GM21447 (cell line): Measurements from ENCODE around the gene NREP.

Experiments used
- ATAC-seq: cut with Tn5 transposase; IDR thresholded peaks from one replicate; pipeline ENCODE4 v1.9.1; 2021; ENCODE audit not compliant: unreplicated experiment

The NREP gene

DNA sequence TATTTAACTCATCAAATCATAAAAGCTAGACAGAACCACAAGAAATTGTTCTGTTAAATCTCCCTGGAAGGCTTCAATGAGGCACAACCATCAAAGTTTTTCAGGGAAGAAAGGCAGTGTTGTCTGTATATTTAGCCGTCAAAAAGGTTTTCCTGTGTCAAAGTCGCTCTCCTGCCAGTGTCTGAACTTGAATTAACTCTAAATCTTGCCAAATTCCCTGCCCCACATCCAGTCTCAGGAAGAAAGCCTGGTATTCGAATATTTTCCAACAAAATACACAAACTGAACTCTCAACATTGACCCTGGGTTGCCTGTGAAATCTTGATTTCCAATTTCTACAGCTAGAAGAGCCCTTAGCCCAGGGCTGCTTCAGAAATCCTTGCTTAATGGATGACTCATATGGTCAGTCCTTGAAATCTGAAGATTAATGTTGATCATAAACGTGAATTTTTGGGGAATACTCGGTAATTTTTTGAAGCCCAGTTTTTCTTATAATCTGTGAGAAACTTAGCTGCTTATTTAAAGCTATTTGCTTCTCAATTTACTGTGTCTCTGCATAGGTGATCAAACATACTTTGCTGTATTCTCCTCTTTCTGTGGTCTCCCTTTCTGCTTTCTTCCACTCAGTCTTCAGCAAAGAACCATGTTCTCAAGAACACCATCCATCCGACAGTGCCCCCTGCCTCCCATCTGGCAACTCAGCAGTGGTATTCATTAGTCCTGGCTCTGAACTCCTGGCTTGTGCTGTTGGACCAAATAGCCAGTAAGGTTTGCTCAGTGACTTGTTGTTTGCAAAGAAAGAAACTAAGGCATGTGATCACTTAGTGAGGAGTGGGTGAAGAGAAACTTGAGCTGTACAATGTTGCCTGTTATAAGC is 58.9 kb downstream of the NREP start:
- ATAC-seq, result no peak

DNA sequence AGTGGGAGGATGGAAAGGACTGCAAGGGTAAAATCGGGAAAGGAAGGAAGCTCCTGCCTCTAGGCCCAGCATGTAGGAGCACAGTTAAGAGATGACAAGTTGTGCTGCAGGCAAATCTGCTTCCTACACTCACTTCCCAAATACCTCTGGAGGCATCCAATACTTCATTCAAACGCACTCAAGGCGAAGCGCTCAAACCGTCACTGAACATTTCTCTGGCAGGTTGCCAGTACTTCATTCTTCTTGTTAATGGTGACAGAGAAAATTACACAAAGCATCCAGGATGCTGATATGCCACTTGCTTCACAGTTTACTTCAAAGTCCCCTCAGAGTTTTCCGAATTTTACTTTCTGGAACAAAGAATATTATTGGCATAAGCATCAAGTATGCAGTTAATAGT is 59.8 kb downstream of the NREP start:
- ATAC-seq, result no peak

DNA sequence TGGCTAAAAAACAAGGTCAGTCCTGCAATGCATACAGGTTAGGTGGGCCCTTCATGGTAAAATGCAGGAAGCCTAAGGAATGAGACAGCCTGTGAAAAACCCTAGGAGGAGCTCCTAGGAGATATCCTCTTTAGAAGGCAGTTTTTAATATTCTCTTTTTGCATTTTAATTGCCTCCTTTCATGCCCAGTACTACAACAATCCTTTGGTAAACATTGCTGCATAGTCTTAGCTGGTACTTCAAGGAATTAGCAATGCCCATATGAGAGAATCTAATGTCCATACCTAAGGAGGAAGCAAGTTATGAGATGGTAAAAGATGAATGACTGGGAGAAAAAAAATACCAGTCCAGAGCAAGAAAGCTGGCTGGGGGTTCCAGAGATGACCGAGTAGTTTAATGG is 61.0 kb downstream of the NREP start:
- no peak for ATAC-seq

DNA sequence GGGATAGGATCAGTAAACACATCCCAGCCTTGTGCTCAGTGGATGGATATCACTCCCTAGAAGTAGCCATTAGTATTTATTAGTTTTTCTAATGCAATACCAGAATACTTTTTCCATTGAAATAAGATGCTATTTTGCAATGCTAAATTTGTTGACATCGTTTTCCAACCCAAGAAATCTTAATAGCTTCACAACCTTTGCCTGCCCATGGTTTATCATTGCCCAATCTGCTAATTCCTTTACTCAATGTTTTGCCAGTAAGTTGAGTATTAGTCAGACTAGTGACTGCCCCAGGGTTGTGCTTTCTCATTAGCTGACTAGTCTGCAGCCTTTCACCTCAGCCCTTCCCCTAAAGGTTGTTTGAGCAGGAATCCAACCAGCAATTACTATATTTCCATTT is 62.9 kb downstream of the NREP start:
- no peak for ATAC-seq

DNA sequence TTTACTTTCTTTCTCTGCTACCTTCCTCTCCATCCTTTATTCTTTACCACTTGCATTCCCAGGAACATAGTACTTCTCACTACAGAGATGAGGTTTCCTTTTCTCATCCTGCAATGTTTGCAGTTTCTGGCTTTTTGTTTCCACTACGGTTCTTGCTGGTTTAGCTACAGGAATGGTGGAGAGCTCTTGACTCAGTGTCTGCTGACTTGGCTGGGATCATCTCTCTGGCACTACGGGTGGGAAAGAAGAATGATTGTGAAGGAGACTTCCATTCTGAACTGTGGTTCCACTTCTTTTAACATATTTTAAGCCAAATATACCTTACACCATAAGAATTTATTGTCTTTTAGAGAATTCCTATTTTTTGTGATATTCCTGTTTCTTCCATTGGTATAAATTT is 65.1 kb downstream of the NREP start:
- no peak for ATAC-seq

DNA sequence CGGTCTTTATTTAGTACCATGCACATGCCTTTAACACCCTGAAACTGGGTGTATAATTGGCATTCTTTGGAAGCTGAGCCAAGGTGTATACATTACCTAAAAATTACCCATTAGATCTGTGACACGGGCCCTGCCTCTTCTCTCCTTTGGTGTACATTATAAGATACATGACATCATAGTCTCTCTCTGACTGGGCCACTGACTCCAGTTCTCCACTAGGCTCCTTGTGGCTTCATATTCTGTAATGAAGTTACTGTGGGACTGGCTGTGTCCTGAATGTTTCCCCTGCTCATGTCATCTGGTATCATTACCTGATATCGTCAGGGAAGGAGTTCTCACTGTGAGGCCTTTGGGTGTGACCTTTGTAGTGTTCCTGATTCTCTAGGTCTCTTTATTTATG is 65.5 kb downstream of the NREP start:
- ATAC-seq, result no peak

DNA sequence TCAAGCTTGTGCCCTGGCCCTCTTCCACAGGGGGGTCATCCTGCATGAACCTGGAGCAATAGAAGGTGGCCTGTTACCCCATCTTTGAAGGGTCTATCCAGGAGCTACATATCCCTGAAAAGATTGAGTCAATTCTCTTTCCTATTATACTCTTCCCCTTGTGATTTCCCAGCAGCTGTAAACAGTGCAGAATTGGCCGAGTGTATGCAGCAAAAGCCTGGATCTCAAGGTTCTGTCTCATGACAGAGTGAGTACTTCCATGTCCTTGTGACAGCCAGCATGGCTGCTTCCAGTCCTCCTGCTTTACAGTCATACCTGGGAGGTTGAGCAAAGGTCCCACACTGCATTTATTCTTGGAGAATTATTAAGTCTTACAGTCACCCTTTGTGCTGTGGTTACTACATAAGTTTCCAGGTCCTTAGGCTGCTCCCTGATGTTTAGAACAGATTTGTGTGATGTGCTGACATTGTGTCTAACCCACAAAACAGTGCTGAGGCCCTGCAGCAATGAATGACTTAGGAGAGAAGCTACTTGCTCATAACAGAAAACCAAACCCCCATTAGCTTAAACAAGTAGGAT is 67.5 kb downstream of the NREP start:
- ATAC-seq, result no peak

DNA sequence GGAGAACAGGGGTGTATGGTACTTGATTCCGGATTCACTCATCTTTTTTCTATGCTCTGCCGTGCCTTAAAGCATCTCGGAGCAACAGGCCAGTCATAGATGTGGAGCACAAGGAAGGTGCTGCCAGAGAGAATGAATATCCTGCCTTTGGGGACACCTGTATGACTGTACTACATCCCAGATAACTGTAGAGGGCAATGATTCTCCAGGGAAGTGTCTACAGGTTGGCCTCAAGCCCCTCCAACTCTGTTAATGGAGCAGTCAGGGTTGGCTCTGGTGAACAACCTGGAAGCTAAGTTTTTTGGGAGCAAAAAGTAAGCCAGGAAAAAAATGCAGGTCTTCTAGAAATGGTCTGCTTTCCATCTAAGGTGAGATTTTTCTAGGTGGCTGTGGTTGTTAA is 71.0 kb downstream of the NREP start:
- ATAC-seq, result peak; percentile 74

DNA sequence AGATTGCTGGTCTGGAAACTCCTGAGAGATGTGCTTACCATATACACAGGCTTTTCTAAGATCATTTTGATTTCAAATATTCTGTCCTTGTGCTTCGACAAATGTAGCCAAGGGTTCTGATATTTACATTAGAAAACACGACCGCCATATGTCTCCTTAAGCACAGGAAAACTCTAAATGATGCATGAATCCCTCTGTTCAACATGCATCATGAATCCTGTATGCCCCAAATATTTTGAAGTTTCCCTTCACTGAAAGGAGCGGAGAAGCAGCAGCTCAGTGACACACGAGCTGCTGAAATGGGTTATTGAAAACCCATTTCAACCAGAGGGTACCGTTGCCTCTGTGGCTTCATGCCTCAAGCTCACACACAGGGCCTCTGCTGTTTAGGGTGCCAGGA is 74.4 kb downstream of the NREP start:
- no peak for ATAC-seq

DNA sequence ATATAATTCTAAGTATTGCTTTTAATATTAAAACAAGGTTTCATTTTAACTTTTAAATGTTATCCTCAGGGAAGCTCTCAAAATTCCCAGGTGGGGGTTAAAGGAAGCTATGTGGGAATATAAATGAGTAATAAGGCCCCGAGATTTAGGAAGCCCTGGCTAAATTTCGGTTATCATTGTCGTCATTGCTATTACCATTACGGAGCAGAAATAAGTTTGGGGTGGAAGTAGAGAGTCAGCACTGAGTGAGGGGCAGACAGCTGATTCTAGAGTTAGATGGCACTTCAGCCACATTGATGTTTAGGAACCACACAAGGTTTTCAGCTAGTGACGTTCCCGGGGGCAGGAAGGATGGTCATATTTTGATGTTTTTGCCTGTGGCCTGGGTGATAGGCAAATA is 74.9 kb downstream of the NREP start:
- no peak for ATAC-seq

DNA sequence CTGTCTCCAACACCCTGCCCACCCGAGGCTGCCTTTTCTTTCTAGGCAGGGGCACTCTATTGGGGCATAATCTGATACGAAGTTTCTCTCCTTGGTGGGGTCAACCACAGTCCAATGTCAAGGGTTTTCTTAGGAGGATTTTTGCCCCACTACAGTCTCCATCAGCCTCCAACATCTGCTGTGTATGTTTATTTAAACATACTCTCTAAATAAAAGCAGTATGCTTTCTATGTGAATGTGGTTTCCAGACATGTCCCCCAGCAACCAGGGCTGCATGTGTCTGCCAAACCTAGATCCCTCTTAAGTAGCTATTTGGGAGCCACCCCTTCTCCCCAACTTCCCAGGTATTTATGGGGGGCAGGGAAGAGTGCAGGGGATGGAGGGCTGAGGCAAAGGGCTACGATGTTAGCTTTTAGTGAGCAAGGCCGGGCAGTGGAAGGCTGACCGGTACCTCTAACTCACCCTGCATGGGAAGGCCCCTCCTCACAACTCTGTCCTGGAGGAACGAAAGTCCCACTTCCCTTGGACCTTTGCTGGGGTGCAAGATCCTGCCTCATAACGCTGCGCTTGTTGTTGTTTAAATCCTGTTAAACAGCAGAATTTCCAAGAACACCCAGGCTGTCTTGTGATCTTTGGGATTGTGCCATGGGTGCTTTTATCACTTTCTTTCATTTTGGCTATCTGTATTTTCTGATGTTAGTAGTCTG is 75.4 kb downstream of the NREP start:
- ATAC-seq, result no peak

DNA sequence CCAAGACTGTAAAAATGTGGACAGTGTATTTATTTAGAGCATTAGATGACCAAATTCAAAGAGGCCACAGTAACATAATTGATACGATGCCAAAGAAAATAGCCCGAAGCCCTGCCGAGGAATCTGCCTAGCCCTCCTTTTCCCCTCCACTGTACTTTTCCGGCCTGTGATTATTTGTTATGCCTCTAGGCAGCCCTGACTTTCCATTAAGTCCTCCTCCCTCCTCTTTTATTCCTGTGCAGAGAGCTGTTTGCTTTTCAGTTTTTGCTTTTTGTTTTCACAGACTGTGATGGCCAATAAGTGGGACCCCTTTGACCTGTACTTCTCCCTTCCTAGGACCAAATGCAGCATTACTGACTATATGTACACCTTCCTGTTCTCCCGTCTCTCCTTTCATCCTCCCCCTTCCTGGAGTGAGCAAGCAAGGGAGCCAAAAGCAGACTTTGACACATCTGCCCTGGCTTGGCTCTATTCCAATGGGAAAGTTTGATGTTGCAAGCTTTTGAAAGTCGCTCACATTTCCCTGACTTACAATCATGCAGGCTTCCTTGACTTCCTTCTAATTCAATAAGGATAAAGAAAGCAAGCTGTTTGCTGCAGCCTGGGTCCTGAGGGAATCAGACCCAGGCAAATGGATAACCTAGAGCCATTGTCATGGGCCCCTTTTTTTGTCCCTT is 76.1 kb downstream of the NREP start:
- no peak for ATAC-seq

DNA sequence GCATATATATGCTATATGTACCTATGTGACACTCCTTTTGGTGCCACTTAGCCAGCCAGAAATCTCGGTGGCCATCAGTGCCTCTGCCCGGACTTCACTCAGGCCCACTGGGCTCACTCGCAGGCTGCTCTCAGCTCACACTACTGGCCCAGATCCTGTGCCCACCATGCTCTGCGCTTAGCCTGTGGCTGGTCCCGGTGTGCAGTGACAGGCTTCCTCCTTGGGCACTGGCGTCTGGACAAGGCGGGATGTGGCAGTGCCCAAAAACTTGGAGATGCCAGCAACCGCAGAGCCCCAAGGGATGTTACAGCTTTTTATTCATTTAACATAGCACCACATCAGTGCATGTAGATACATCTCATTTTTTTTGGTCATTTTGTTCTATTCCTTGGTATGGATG is 77.4 kb downstream of the NREP start:
- ATAC-seq, result no peak
